ENCODE measurements around the gene SCN8A.
A peak's percentile ranks its signal among the peaks of the same experiment; 100 is the strongest.

The SCN8A gene

DNA sequence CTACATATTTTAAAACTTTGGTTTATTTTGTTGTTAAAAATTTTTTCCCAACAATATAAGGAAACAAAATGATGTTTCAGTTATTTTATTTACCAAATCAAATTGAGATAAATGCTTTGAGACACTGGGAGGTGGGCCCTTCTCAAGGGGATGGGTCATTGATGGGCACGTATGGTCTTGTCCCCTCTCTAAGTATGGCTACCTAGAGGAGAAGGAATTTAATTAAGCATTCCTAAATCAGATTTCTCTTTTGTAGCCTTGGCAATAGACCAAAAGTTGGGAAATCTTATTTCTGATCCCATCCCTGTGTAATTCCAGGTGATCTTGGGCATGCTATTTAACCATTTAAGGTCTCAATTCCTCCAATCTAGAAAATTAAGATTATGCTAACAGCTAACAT lies 79.0 kb downstream of the SCN8A start:
- DNase-seq (ENCODE audit: low read depth) = no peak

DNA sequence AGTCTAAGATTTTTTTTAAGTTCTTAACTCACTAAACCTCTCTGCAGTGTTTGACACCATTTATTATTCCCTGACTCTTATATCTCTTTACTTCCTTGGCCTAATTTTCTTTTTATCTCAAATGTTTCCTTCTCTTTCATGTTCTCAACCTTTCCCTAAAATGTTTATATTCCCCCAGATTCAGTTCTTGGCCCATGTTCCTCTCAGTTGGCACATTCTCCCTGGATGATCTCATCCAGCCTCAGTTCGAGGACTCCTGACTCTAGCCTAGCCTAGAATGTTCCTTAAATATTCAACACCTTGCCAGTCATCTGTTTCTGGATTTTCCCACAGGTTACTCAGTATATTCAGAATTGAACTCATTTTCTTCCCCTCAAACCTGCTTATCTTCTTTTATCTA lies 81.3 kb downstream of the SCN8A start:
- no peak for DNase-seq (ENCODE audit: low read depth)

DNA sequence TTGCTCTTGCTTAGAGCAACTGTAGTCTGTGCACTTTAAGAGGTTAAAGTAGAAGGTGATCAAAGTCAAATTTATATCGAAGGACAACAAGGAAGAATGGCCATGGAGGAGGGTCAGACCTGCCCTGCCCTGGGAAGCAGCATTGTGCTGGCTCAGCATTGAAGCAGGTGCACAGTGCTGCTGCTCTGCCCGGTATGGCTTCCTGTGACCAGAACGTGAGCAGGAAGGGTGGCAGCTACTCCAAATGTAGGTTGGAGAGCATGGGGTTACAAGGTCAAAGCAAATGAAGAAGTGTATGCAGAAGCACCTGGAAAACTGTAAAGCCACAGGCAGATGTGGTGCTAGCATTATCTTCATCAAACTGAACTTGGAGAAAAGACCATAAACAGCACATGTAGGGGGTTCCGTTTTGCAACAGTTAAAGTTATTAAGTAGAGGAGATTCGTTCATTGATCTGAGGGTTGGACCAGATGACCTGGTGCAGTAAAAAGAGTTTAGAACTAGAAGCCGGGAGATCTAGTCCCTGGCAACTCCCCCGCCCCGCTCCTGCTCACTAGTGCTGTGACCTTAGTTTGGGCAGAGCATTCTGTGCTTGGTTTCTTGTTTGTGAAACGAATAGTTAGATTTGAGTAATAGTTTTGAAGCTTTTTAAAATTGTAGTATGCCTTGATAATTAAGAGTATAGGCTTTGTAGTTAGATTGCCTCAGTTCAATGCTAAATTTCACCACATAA lies 84.2 kb downstream of the SCN8A start:
- no peak for DNase-seq (ENCODE audit: low read depth)

DNA sequence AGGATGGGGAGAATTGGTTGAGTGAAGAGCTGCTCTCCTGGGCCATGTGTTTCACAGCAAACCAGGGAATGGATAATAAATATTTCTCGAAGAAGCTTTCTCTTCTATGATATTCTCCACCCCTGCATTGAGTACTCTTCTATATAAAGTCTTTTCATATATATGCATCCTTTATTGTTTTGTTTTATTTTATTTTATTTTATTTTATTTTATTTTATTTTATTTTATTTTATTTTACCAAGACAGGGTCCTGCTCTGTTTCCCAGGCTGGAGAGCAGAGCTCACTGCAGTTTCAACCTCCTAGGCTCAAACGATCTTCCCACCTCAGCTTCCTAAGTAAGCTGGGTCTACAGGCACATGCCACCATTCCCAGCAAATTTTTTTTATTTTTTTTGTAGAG lies 85.8 kb downstream of the SCN8A start:
- DNase-seq (ENCODE audit: low read depth) = no peak

DNA sequence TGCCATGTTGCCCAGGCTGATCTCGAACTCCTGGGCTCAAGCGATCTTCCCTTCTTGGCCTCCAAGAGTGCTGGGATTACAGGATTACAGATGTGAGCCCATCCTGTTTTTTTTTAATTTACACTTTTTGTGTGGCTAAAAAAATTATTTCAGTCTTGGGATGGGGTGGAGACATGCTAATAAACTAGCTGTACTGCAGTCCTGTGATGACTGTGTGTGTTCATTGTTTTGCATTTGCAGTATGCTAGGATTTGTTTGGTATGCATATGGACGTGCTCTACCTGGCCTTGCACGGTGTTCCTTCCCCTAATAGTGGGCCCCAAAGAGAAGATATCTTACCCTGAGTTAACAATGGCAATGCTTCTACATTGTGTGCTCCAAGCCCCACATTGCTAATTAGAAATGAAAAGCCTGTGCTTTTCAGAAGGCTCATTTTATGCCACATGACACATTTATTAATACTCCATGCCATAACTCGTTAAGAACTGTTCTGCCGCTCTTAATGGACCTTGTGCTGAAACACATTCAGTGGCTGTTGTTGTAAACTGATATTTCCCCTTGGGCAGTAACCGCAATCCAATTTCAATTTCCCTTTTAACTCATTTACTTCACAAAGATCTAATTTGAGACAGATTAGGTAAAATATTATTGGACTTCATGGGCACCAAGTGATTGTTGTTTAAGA lies 86.4 kb downstream of the SCN8A start:
- no peak for DNase-seq (ENCODE audit: low read depth)

DNA sequence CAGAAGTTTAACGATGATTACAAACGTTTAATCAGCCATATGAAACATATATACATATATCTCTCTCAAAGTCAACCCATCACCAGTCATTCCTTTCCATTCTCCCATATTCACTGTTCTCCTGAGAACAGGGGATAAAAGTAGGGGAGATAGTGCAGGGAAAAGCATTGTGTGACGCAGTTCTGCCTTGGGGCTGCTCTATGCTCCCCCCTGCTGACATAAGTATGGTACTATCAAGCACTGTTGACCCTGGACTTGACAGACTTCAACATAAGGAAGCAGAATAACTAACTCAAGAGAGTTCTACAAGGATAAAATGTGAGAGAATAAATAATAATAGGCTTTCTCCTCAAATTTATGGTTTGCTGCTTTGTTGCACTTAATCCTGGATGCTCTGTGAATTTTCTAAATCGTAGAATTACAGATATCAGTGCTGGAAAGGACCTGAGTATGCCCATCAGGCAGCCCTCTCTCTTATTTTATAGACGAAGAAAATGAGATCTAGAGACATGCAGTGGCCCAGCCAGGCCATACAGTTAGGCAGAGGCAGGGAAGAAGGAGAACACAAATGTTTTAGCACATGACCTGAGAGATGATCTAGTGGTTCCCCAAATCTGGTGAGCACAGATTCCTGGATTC lies 87.2 kb downstream of the SCN8A start:
- no peak for DNase-seq (ENCODE audit: low read depth)

DNA sequence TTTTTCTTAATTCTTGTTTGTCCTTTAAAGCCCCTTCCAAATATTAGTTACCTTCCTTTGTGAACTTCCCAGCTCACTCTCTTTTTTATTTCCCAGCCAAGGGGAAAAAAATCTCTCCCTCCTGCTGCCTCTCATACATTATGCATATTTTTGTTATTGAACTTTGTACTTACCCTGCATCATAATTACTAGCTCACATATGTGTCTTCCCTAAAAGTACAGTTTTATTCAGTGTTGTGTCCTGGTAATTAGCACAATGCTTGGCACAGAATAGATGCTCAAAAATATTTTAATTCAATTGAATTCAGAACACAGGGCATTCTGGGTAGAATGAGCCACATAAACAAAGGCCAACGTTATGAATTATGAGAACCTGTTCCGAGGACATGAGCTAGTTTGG lies 91.9 kb downstream of the SCN8A start:
- no peak for DNase-seq (ENCODE audit: low read depth)

DNA sequence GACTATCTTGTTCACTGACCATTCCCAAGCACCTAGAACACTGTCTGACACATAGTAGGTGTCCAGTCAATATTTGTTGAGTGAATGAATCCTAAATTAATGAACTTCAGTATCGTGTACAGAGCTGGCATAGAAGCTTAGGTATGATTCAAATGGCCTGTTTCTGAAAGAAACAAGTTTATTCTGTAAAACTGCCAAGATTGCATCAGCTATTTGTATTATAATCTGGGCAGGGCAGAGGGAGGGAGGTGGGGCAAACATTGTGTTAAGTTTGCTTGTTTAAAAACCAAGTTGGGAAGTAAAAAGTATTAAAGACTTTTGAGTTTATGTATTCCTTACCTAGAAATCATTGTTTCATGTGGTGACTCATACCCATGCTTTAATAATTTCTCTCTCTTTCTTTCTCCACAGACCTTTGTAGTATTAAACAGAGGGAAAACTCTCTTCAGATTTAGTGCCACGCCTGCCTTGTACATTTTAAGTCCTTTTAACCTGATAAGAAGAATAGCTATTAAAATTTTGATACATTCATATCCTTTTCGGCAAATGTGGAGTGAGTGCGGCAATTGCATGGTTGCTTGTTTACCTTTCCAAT lies 92.8 kb downstream of the SCN8A start:
- DNase-seq (ENCODE audit: low read depth) = peak; percentile 34

DNA sequence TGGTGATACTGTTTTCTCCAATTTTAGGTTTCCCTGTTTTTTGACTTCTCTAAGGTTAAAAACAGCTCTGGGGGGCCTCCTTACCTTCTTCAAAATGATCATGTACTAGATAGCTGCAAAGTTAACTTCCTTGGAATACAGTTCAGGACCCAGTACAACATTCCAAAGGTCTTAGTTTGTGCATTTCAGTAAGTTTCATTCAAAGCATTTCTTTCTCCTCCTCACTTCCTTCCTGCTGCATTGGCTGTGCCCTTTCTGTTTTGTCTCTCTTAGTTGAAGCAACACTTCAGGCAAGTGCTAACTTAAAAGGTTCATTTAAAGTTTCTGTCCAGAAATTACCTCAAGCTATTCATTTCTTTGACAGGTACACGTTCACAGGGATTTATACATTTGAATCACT lies 95.7 kb downstream of the SCN8A start:
- DNase-seq (ENCODE audit: low read depth) = no peak

DNA sequence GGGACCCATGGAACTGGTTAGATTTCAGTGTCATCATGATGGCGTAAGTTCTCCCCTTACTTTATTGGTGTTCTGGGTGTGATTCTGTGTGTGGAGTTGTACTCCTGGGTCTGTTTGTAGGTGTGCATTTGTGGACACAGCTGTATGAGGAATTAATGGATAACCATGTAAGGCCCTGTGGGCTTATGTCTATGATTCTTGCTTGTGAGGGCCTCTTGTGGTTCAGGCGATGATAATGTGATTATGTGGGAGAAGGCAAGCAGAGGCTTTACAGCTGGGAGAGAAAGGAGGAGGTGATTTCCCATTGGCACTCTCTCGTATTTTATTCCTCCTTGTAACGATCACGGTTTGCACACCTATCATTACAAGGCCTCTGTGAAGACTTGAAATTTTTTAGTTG lies 96.1 kb downstream of the SCN8A start:
- no peak for DNase-seq (ENCODE audit: low read depth)

DNA sequence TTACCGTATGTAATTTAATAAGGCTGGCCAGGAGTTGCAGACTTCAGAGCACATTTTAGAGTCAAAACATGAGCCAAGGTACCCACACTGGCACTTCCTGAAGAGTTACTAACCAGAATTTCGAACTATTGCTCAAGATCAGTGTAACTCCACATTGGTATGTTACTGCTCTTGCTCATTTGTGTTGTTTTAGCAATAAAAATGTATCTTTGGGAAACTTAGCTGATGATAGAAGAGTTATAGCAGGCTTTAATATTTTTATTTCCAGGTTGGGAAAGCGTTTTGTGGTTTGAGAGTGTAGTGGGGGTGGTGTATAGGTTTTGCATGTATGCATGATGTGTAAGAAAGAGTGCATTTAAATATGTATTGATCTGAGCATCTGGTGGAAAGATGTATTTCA lies 96.6 kb downstream of the SCN8A start:
- peak; percentile 73 for DNase-seq (ENCODE audit: low read depth)

DNA sequence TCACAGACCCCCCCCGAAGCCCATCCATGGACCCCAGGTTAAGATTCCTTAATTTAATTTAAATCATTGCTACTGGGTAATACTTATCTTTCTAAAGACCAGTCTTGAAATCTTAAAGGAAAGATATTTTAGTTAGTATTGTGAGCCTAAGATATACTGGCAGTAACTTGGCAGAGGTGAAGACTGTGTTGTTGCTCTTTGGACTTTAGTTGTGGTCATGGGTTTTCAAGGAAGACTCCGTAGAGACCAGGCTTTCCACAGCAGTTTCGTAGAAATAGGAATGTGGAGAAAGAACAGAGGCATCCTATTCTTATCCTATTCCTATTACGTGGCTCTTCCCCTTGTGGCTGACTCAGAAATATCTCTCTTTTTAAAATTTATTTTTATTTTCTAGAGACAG lies 99.0 kb downstream of the SCN8A start:
- no peak for DNase-seq (ENCODE audit: low read depth)

DNA sequence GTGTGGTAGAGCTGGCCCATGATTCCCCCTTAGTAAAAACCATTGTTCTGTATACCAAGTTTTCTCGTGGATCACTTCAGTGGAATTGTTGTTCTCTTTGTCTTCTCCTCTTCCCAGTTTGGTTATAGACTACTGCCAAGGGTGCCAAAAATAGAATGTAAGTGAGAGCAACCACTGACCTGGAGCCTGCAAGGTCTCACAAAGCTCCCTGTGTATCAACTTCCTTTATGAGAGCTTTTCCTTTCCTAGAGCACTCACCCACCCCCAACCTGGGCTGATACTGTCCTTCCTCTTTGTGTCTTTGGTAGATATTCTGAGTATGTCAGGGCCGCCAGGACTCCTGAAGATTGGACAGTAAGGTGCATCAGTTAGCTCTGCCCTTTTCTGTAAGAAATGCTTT lies 101.0 kb downstream of the SCN8A start:
- DNase-seq (ENCODE audit: low read depth) = no peak

DNA sequence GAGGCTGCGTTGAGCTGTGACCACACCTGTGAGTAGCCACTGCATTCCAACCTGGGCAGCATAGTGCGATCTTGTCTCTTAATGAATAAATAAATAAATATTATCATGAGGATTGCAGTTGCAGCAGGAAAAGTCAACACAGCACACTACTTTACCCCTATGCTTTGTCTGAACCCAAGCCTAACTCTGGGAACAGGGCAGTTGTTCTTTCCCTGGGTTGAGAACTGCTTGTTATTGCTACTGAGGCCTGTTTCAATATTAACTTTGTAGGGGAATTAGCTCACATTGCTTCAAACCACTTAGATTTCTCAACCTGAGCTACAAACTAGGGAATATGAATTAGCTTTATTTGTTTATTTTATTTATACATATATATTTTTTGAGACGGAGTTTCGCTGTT lies 102.5 kb downstream of the SCN8A start:
- no peak for DNase-seq (ENCODE audit: low read depth)

DNA sequence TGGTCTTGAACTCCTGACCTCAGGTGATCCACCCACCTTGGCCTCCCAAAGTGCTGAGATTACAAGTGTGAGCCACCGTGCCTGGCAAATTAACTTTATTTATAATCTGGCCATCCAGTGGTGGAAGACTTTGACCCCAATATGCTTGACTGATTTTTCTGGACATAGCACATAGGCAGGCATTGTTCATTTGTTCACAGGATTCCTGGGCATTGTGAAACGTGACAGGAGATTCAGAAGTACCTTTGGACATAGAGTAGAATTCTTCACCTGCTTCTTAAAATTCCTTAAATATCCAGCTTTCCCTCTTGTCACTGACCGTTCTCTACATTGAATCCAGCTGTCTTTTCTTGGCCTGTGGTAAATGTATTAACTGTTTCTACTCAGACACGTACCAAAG lies 103.1 kb downstream of the SCN8A start:
- no peak for DNase-seq (ENCODE audit: low read depth)

DNA sequence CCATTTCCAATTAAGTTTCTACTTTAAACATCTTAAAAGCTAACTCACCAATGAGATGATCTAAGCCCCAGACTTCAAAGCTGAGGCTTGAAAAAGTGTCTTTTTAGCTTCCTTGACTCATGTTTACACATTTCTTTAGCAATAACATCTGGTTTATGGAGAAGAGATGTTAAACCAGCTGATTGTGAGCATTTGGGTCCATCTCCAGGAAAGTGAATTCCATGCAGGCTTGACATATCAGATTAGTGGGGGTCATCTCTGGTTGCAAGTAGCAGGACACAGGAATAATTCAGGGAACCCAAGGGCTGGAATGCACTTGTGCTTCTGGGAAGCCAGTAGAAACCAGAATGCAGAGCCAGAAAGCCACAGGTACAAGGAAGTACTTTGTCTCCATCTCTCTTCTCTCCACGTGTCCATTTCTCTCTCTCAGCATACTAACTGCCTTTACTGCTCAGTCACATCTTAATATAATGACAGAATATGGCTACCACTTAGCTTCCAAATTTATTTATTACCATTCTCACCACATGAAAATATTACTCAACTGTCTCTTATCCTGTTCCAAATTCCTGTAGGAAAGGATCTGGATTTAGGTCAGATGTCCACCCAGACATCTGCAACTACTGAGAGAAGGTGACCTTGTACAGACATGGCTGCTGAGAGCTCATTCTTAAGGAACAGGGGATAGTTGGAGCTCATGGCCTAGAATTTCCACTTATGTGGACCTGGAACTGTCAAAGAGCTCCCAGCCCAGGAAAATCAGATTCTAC lies 104.4 kb downstream of the SCN8A start:
- peak; percentile 34 for DNase-seq (ENCODE audit: low read depth)

DNA sequence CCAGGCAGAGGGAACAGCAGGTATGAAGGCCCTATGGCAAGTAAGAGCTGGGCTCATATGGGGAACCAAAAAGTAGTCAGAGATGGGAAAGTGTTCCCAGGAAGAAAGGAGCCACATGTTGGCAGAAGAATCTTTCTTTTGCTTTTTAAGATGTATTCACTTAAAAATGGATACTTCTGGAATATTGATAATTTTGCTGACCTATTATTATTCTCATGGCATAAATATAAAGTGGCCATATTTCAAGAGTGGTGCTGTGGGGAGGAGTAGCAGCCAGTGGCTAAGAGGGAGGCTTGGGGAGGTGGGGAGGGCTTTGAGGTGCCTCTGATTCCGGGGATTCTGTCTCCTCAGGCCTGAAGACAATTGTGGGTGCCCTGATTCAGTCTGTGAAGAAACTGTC lies 108.2 kb downstream of the SCN8A start:
- no peak for DNase-seq (ENCODE audit: low read depth)

DNA sequence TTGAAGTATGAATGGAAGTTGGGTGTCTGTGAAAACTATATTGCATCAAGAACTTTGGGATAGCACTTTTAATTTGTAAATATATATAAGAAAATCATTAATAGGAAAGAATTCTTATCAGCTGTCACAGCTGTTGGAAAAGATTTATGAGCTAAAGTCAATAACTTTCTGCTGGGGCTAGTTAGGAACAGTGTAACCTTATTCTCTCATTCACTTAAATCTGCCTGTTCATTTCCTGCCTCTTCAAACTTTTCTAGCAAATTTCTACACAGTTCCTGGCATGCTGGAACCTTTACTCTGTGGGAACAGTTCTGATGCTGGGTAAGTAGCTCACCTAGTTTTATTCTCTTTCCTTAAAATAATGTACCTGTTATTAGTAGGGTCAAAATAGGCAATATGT lies 109.9 kb downstream of the SCN8A start:
- DNase-seq (ENCODE audit: low read depth) = no peak

DNA sequence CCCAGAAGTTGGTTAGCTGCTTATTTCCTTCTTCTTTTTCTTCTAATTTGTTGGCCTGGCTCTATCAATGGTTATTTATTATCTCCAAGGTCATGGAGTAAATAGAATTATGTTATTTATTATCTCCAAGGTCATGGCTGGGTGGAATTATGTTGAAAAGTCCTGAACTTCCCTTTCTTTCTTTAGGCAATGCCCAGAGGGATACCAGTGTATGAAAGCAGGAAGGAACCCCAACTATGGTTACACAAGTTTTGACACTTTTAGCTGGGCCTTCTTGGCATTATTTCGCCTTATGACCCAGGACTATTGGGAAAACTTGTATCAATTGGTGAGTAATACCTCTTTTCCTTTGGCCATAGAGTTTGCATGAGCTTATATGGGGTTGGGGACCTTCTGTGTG lies 111.6 kb downstream of the SCN8A start:
- DNase-seq (ENCODE audit: low read depth) = no peak

DNA sequence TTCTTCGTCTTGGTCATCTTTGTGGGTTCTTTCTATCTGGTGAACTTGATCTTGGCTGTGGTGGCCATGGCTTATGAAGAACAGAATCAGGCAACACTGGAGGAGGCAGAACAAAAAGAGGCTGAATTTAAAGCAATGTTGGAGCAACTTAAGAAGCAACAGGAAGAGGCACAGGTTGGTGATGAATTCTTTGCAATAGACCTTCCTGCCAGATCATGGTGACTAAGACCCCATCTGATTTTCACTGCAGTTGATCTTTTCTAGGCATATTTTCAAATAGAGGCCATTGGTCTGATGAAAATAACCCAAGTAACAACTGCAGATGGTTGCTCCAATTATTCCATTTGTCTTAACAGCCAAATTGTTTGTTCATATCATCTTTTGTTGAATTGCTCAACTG lies 114.4 kb downstream of the SCN8A start:
- DNase-seq (ENCODE audit: low read depth) = no peak

DNA sequence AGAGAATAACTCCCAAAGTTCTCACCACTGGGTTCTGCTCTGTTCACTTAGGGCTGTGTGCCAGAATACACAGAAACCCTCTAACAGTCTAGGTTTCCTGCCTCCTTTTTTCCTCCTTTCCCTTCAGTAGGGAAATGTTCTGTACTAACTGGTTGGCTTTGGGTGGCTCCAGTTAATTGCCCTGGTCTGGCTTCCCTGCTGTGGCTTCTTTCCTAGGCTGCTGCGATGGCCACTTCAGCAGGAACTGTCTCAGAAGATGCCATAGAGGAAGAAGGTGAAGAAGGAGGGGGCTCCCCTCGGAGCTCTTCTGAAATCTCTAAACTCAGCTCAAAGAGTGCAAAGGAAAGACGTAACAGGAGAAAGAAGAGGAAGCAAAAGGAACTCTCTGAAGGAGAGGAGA lies 115.2 kb downstream of the SCN8A start:
- DNase-seq (ENCODE audit: low read depth) = no peak

DNA sequence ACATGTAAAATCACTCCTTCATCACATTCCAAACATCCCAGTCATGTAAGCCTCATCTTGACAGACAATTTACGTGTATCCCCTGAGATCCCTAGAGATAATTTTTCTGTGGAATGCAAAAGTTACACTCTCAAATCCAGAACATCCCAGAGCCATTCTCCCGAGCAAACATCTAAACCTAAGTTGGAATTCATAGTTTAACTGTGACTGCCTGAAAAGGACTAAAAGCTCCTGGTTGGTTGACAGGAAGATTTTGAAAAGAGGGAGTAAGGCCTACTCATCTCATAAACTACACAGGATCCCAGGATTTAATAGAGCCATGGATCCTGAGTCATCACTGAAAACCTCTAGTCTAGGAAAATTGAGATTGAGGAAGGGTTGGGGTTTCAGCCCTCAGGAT lies 123.6 kb downstream of the SCN8A start:
- peak; percentile 45 for DNase-seq (ENCODE audit: low read depth)

Data from GM04503 (cell line).